Psoas muscle (tissue), 8 donors: ENCODE measurements around the gene CACNB2. TPM values are rescaled to one million over a fixed set of nuclear protein-coding genes. Genes with fewer than 3 reads are reported as not detected.

Source experiments
- ATAC-seq, 4 donors: fragments of 200-7000 bp; cut with Tn5 transposase; one replicate each; pipeline ENCODE4 v1.9.1; 2020; ENCODE audit warnings: moderate library complexity in 3 of 4, mild to moderate bottlenecking in 2 of 4
- DNase-seq, 2 donors: peaks; one replicate each; pipeline ENCODE4 v3.0.0-alpha.2; 2020
- H3K27ac ChIP-seq: fragments of 200-600 bp; one replicate; pipeline ENCODE4 v1.8.0; 2022
- H3K27me3 ChIP-seq, 3 donors: fragments of 200-600 bp in 1 of 3; one replicate each; pipeline versions ENCODE4 v1.6.1 to v1.8.0; 2013 to 2022; ENCODE audit warnings: low read length in 2 of 3, mild to moderate bottlenecking in 2 of 3, moderate library complexity in 1 of 3; ENCODE audit not compliant: insufficient read depth in 3 of 3
- H3K36me3 ChIP-seq, 2 donors: fragments of 200-600 bp in 1 of 2; one replicate each; pipeline versions ENCODE4 v1.6.1 to v1.8.0; 2013 to 2022; ENCODE audit warnings: low read depth in 1 of 2, mild to moderate bottlenecking in 1 of 2, moderate library complexity in 1 of 2; ENCODE audit not compliant: insufficient read depth in 1 of 2
- H3K4me1 ChIP-seq: fragments of 200-600 bp; one replicate; pipeline ENCODE4 v1.8.0; 2022
- H3K4me3 ChIP-seq: fragments of 200-600 bp; one replicate; pipeline ENCODE4 v1.8.0; 2022; ENCODE audit warnings: mild to moderate bottlenecking
- H3K9me3 ChIP-seq: fragments of 200-600 bp; one replicate; pipeline ENCODE4 v1.8.0; 2022
- WGBS, 3 donors: extraction: QIAGEN DNeasy Blood & Tissue Kit; methylation state at CpG; one replicate each; pipeline versions ENCODE4 v1.1.6 to v1.1.7; 2013; 5-methylcytosine and 5-hydroxymethylcytosine counted together
- intact Hi-C, 2 donors: fragments of 100-400 bp; cut with DNase I; formaldehyde crosslinking; loops; one replicate each; pipeline versions ENCODE4 v1.11.0 to v1.14.2; 2022
- polyA plus RNA-seq, 3 donors: library from polyadenylated mRNA; stranded (reverse); fragments of 200-250 nt; gene quantifications; one replicate each; pipeline ENCODE4 v1.2.3, GENCODE V29; 2013
- total RNA-seq, 4 donors: library from RNA; stranded (reverse); fragmentation: NEBNext Ultra II Directional in 2 of 4; extraction: Animal tissue kit (Norgen Biotek cat#: 25700) in 2 of 4; gene quantifications; one replicate each; pipeline versions ENCODE4 v1.2.1 to v1.2.4, GENCODE V29; 2021 to 2023
- TF ChIP-seq, protein P1 (sequence below): fragments of 200-600 bp; IDR thresholded peaks from one replicate; pipeline ENCODE4 v1.8.0; 2022; ENCODE audit warnings: antibody characterized with exemption
- donor health status: healthy with polysubstance abuse.
- donor health status: DM: no; HTN: no; CAD: no; lungs with moderate emphysema.
- donor health status: Bipolar disorder and iron deficiency.
- donor health status: healthy.
- donor health status: DM: yes; HTN: yes; CAD: no.
- donor health status: DM: no; HTN: no; CAD: no.
- donor health status: DM: no; HTN: no; CAD: no.
- donor health status: DM: yes; HTN: yes; CAD: no.

CACNB2 gene
- total and polyA plus RNA-seq, 7 donors, result 0.20 to 0.71 (median 0.43) TPM

DNA sequence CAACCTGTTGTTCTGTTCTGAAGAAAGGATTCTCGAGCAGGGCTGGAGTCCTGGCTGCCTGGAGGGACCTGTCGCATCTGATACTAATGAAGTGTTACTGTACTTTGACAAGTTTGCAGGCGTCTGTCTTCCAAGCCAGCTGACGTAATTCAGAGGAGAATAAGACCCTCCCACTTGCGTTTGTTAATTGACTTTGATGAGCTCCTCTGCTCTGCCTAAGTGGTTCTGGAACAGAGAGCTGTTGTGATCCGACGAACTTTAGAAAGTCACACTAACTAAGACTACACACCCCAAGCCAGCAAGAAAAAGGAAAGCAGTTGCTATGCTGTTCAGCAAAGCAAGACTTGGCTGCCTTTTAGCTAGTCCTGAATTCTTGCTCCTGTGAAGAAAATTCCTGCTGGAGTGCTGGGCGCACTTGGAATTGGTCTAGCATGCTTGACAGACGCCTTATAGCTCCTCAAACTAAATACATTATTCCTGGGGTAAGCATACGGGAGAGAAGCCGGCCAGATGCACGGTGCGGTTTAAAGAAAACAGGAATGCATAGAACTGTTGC, 200.3 kb downstream of the CACNB2 start:
- Histone ChIP-seq H3K36me3 (no peaks in the 10 kb centered on the region), H3K4me3 (peak overlapping the region; percentile 33), H3K4me1 (no peaks in the 10 kb centered on the region), H3K9me3 (no peaks in the 10 kb centered on the region), H3K27ac (no peak overlapping the region), H3K27me3 (no peaks in the 10 kb centered on the region)
- intact Hi-C loops, result no loop called here
- WGBS, 3 donors, result 15 to 27% (median 18%) methylated on average over 13 of the region's 13 CpGs
- TF ChIP-seq, protein P1, sequence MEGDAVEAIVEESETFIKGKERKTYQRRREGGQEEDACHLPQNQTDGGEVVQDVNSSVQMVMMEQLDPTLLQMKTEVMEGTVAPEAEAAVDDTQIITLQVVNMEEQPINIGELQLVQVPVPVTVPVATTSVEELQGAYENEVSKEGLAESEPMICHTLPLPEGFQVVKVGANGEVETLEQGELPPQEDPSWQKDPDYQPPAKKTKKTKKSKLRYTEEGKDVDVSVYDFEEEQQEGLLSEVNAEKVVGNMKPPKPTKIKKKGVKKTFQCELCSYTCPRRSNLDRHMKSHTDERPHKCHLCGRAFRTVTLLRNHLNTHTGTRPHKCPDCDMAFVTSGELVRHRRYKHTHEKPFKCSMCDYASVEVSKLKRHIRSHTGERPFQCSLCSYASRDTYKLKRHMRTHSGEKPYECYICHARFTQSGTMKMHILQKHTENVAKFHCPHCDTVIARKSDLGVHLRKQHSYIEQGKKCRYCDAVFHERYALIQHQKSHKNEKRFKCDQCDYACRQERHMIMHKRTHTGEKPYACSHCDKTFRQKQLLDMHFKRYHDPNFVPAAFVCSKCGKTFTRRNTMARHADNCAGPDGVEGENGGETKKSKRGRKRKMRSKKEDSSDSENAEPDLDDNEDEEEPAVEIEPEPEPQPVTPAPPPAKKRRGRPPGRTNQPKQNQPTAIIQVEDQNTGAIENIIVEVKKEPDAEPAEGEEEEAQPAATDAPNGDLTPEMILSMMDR, result no peak
- ATAC-seq, result no peak
- no peak for DNase-seq

DNA sequence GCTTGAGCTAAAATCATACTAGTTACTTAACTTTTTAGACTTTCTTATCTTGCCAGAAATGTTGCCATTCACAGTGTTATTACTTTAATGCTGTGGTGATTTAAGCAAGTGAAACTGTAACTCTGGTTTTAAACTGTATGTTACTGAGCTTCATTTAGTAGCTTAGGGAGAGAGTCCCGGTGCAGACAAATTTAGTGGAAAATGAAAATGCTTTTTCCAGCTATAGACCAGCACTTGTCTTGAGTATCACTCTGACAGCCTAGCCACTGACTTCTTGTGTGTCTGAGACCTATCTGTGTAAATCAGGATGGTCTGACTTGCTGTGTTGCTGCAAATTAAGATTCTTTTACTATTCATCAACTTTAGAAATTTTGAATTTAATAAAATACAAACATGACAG, 200.8 kb downstream of the CACNB2 start:
- peak overlapping the region; percentile 33 for H3K4me3 ChIP-seq
- DNase-seq (no peak), ATAC-seq (no peak)
- no peaks in the 10 kb centered on the region for H3K9me3 ChIP-seq
- TF ChIP-seq, protein P1, result no peak
- H3K36me3 ChIP-seq, result no peaks in the 10 kb centered on the region
- WGBS, 3 donors, result 13 to 39% (median 21%) methylated on average over 1 of the region's 1 CpG
- intact Hi-C loops, result no loop called here
- no peaks in the 10 kb centered on the region for H3K4me1 ChIP-seq
- H3K27me3 ChIP-seq, result no peaks in the 10 kb centered on the region
- no peak overlapping the region for H3K27ac ChIP-seq

DNA sequence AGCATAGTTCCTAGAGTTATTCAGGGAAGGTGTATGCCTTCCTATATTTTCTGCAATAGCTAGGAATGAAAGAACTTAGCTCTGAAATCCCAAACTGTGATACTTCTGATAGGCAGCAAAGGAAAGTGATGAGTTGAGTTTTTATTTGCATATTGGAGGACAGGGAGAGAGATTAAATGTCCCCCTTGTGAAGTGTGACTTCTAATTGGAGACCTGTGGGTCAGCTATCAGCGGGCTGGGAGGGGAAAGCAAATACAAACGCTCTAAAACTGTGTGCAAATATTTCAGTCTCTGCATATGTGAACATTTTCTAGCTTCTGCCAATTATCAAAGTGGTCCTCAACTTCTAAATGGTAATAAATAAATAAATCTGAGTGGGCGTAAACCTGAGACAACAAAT, 203.3 kb downstream of the CACNB2 start:
- H3K4me3 ChIP-seq, result no peak overlapping the region
- no peaks in the 10 kb centered on the region for H3K4me1 ChIP-seq

DNA sequence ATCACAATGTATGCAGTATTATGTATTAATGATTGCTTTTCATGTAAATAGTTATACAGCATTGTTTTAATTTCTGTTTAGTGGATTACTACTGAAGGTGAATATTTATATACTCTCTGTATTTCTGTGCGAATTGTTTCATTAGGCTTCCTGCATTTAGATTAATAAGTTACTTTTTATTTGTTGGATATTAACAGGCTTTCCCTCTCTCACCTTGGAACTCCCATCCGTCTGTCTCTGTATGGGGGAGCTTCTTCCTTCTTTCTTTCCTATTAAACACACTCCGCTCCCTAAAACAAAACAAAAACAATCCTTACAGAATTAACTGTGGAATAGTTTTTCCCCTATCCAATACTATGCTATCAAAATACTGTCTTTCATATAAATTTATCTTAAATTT, 205.1 kb downstream of the CACNB2 start:
- ATAC-seq, result no peak
- Histone ChIP-seq H3K27ac (no peak overlapping the region), H3K4me1 (no peaks in the 10 kb centered on the region)

More for the DNA sequence above, 203.3 kb downstream of the CACNB2 start:
- intact Hi-C loops, result no loop called here
- TF ChIP-seq, protein P1, result no peak
- WGBS, 3 donors, result 78 to 82% (median 80%) methylated on average over 3 of the region's 3 CpGs
- H3K36me3 ChIP-seq, result no peaks in the 10 kb centered on the region
- no peaks in the 10 kb centered on the region for H3K27me3 ChIP-seq
- no peaks in the 10 kb centered on the region for H3K9me3 ChIP-seq
- DNase-seq, result no peak
- no peak for ATAC-seq
- no peak overlapping the region for H3K27ac ChIP-seq

More for the DNA sequence above, 205.1 kb downstream of the CACNB2 start:
- no peaks in the 10 kb centered on the region for H3K27me3 ChIP-seq
- H3K4me3 ChIP-seq, result no peak overlapping the region
- no peak for DNase-seq
- WGBS, 3 donors, result 88 to 90% (median 89%) methylated on average over 3 of the region's 3 CpGs
- H3K36me3 ChIP-seq, result no peaks in the 10 kb centered on the region
- H3K9me3 ChIP-seq, result no peaks in the 10 kb centered on the region
- intact Hi-C loops, result no loop called here
- TF ChIP-seq, protein P1, result no peak
